HL-60/S4 treated with retinoic acid at 250 ng/mL for 4 days and 3 days (cell line): ENCODE results near the gene GLB1L3.
"Not testable (repeated sequence)": the region's sequence is repeated elsewhere in the genome, so short reads cannot be mapped to it uniquely, and the experiment has no call there.

Source experiments
- in situ Hi-C: fragments of 300-500 bp; cut with MboI; formaldehyde crosslinking; loops from 2 replicates; pipeline ENCODE4 v1.7.0; 2022; ENCODE audit warnings: low sequenced_read_pairs

GLB1L3 gene

DNA sequence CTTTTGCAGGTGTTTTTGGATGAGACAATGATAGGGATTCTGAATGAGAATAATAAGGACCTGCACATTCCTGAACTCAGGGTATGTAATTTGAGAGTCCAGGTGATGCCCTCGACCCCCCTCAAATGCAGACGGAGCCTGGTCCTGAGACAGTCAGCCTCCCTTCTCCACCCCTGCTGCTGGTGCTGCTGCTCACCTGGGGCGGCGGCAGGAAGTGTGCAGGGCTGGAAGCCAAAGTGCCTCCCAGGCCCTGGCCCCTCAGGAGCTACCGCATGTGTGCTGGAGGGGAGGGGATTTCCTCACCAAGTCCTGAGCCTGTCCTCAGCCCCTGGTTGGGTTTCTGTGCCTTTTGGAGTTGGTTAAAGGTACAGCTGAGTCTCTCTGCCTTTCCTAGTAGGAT lies 36.6 kb downstream of the GLB1L3 start:
- in situ Hi-C loops: no loop called here

DNA sequence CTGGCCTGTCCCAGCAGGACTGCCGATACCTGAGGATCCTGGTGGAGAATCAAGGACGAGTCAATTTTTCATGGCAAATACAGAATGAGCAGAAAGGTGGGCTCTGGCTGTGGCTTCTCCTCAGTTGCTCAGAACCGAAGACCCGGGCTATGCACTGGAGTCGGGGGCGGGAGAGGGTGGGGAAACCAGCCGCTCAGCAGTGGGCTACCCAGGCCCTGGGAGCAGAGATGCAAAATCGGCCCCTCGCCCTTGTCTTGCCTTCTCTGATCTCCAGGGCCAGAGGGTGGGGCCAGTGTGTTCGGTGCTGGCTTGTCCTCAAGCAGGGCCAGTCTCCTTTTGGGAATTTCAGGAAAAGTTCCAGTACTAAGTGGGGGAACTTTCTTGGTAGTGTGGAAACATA lies 37.2 kb downstream of the GLB1L3 start:
- in situ Hi-C loops: no loop called here

DNA sequence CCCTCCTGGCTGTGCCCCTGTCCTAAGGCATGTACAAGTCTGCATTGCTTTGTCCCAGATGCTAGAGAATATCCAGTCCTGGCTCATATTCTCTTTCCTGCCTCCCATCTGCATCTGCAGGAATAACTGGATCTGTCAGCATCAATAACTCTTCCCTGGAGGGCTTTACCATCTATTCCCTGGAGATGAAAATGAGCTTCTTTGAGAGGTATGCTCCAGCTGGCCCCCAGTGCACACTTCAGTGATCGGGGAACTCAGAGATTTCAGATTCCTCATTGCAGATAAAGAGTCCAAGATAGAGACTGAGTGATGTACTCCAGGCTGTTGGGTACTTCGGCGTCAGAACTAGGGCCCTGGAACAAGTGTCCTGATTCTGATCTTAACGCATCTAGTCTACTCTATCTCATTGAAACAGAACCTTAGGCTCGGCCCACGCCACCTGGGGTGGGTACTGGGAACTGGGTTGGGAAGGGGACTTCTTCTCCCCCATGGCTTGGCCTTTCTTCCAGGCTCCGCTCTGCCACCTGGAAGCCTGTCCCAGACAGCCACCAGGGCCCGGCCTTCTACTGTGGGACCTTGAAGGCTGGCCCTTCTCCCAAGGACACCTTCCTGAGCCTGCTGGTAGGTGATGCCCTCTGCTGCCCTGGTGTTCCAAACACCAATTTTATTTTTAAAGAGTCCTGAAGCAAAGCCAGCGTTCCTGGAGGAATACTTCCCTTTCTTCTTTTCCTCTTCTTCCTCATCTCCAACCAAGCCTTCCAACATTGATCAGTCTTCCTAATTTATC lies 37.8 kb downstream of the GLB1L3 start:
- in situ Hi-C loops: no loop called here

GRCh38 chr11:134317103-134317502 lies 40.9 kb downstream of the GLB1L3 start:
- in situ Hi-C loops: no loop called here

DNA sequence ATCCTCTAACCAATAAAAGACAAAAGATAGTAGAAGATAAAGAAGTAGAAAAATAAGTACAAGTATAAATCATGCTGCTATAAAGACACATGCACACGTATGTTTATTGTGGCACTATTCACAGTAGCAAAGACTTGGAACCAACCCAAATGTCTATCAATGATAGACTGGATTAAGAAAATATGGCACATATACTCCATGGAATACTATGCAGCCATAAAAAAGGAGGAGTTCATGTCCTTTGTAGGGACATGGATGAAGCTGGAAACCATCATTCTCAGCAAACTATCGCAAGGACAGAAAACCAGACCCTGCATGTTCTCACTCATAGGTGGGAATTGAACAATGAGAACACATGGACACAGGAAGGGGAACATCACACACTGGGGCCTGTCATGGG lies 45.2 kb downstream of the GLB1L3 start:
- in situ Hi-C loops: not testable (repeated sequence)

GRCh38 chr11:134322553-134322952 lies 46.4 kb downstream of the GLB1L3 start:
- in situ Hi-C loops: no loop called here

GRCh38 chr11:134328433-134328832 lies 52.3 kb downstream of the GLB1L3 start:
- in situ Hi-C loops: no loop called here

DNA sequence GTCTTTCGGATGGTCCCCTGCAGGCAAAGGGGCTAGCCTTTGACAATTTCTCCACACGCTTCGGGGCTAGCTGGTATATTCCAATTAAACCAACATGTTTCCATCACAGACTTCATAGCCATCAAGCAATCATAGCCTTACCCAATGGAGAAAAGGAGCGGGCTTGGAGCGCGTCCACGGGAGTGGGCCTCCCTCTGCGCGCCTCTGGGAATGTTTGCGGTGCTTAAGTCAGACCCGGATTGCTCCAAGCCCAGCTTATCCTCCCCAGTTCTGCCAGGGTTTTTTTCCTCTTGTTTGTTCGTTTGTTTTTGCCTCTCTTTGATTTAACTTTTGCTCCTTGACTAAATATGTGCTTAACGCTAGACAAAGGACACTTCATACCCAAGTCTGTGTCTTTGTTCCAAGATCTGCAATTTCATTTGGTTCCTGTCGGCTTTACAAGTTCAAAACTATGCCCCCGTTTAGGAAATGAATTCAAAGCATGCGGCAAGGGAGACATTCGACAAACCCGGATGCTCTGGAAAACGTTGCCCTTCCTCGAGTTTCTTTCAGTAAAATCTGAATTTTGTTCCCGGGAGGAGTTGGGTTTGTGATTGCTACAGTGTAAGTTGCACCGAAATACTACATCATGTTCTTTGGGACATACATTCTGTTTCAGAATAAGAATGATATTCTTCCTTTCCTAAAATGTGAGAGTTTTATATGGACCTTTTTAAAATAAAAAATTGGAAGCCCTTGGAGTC lies 54.6 kb downstream of the GLB1L3 start:
- in situ Hi-C loops: no loop called here

DNA sequence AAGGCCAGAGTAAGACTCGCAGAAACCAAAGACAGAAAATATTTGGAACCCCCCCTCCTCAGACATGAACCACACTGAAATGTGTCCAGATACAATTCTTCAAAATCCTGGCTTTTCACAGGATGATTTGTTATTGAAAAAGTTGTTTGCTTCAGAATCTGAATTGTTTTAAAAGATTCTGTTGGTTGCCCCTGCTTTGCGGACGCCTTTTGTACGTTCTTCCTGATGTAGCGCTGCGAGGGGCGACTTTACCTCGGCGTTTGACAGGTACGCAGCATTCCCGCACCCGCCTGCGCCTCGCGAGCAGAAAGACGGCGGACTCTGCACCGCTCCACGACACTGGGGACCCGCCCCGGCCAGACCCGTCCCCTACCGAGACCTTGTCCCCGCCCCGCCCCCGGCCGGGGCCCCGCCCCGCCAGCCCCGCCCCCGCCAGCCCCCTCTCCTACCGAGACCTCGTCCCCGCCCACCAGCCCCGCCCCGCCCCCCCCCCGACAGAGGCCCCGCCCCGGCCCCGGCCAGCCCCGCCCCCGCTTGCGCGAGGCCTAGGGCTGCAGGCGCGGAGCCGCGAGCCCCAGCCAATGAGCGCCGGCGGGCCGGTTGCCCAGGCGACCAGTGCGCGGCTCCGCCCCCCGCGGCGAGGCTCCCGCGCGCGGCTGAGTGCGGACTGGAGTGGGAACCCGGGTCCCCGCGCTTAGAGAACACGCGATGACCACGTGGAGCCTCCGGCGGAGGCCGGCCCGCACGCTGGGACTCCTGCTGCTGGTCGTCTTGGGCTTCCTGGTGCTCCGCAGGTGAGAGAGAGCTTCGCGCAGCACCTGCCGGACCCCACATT lies 55.4 kb downstream of the GLB1L3 start, which contains the start of gene GLB1L2:
TSS of gene GLB1L2 (plus strand) at position 635 of the 835 bp plus-strand sequence. CDS start at position 709, 74 bp downstream.
- in situ Hi-C loops: no loop called here

DNA sequence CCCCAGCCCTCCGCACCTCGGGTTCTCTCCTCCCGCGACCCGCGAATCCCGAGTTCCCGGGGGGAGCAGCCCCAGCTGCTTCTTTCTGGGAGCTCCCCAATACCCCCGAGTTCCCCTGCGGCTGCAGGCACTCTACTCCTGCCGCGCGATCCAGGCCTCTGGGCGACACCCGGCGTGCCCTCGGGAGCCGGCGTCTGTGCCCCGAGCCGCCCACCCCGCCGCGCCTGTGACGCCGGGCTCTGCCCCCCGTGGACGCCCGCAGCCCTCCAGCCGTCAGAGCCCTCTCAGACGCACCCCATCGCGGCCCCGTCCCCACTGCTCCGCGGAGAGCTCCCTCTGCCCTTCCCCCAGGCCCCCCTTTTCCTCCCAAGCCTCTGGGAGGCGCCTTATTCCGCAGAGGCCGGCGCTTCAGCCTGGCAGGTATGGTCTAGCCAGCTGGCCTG lies 56.0 kb downstream of the GLB1L3 start:
- in situ Hi-C loops: no loop called here

DNA sequence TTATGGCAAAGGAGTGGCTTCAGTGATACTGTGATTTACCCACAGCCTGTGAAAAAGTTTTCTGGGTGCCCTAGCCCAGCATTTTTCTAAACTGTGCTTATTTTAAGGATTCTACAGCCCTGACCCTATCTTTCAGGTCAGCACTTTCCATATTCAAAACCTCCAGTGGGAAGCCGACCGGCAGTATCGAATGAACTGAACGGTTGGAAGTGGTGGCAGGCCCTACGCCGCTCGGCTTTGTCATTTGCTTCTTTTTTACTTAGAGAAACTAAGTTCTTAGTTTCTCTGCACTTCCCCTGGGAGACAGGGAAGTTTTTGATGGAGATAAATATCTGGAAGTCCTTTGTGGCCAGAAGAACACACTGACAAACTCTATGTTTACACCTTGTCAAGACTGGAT lies 56.6 kb downstream of the GLB1L3 start:
- in situ Hi-C loops: no loop called here

DNA sequence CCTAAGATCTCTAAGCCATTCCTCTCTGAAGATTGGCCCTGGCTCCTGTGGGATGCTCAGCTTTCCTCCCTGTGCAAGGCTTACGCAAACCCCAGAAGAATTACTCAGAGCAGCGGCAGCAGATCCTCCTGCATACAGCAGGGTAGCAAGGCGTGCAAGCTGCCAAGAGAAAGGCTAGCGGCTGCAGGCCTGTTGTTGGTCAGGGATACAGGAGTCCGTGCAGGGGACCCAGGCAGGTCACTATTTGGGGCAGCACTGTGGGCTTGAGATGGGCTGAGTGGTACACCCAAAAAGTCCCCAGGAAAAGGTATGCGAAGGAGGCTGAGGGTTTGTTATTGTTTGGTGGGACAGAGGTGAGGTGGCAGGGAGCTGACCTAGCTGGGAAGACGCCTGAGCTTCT lies 57.1 kb downstream of the GLB1L3 start:
- in situ Hi-C loops: no loop called here

GRCh38 chr11:134333946-134334345 lies 57.8 kb downstream of the GLB1L3 start:
- in situ Hi-C loops: no loop called here

- in situ Hi-C loops: no loop called here
Measured at GRCh38 chr11:134334796-134335571, 58.8 kb downstream of the GLB1L3 start.

DNA sequence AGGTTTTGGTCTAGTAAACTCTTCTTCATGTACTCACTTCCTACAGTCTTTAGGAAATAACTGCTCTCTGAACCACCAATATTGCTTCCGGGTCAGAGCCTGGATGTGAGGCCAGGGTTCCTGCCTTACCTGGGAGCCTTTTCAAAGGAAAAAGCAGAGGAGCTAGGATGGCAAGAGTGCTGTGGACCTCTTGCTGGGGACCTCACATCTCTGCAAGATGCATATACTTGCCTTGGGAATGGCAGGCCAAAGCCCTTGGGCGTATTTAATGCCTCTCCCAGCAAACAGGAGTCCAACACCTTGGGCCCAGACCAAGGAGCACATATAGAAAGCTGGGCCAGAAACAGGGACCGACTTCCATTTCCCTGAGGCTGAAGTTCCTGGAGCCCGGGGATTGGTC lies 60.9 kb downstream of the GLB1L3 start:
- in situ Hi-C loops: no loop called here

DNA sequence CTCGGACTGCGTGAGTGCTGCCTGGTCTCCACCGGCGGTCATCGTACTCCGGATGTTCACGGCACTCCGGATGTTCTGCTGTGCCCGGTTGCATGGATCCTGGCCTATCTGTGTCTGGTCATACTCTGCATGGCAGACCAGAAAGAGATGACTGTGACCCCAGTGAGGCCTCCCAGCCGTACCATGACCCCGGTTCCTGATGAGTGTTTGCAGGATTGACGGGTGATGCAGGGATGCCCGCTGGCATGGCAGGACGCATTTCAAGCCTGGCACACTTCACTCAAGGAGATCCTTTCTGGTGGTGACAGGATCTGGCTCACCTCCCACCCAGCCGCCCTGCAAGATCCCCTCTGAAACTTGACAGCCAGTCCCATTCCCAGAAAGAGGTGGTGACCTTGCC lies 61.9 kb downstream of the GLB1L3 start:
- in situ Hi-C loops: no loop called here

- in situ Hi-C loops: no loop called here
Measured at GRCh38 chr11:134338654-134339053, 62.5 kb downstream of the GLB1L3 start.

GRCh38 chr11:134339756-134340155 lies 63.6 kb downstream of the GLB1L3 start:
- in situ Hi-C loops: no loop called here

DNA sequence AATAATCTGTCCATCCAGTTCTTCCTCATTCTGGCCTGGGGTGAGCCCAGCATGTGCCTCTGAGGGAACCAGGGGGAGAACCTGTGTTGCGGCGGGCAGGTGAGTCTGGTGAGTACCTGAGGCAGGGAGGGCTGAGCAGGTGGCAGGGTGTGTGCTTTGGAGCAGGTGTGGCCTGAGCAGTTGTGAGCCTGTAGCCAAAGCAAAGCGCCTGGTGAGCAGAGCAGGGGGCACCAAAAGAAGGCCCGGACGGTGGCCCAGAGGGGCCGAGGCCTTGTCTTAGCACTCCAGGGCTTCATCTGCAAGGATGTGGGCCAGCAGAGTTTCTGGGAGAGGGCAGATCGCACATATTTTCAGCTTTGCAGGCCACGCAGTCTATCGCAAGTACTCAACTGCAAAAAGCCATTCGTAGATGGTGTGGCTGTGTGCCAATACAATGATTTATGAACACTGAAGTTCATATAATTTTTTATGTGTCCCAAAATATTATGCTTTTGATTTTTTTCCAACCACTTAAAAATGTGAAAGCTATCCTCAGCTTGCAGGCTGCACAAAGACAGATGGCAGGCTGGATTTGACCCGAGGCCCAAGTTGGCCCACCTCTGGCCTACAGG lies 64.3 kb downstream of the GLB1L3 start:
- in situ Hi-C loops: no loop called here
